ENCODE data around the gene SRSF4.
"Not testable (repeated sequence)": the region's sequence is repeated elsewhere in the genome, so short reads cannot be mapped to it uniquely, and the experiment has no call there.

SRSF4 gene

DNA sequence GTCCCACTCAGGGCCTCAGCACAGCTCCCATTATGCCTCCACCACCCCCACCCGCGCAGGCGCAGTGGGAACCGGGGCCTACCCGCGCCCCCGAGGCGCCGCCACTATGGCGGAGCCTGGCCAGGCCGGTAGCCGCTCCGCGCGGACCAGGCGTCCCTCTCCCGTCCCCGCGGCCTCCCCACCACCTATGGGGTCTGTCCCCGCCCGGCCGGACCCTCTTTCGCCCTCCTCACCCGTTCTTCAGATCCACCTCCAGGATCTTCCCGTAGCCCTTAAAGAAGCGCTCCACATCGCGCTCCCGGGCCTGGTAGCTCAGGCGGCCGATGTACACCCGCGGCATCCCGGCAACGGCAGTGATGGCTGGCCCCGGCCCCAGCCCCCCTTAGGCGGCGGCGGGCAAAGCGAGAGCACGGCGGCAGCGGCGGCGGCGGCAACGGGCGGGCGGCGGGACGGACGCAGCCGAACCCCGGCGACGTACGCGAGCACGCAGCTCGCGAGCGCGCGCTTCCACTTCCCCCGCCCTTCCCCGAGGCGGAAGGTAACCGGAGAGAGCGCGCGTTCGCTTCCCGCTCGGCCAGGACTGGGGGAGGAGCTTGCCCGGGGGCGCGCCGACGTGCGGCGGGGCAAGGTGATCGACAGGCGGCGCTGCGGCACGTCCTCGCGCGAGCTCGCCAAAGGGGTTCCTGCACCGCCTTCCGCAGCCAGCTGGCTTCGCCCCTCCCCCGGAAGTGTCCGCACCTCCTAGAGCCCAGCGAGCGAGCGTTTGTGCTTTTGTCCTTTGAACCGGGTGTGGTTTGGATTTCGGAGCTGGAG is at the start of gene SRSF4:
Gene SRSF4 (minus strand): TSS at position 488 of the 813 bp plus-strand sequence. CDS start 148 bp downstream, at position 340.
- Histone ChIP-seq H3K36me3 (ENCODE audit: insufficient read depth, low read length) (peaks cover 6% of the 10 kb centered on the region; the same call in 1 of the 2 replicates), H3K9ac (ENCODE audit: low read depth, low read length) (peak within 1 kb of the TSS; percentile 75), H3K4me1 (ENCODE audit: insufficient read depth, low read length) (peaks cover 24% of the 10 kb centered on the region), H3K9me3 (ENCODE audit: control insufficient read depth, insufficient read depth, low read length) (no peaks in the 10 kb centered on the region)

- Histone ChIP-seq H3K9me3 (ENCODE audit: control insufficient read depth, insufficient read depth, low read length) (no peaks in the 10 kb centered on the region), H3K36me3 (ENCODE audit: insufficient read depth, low read length) (no peaks in the 10 kb centered on the region), H3K9ac (ENCODE audit: low read depth, low read length) (peak within 1 kb of the TSS; percentile 100), H3K4me1 (ENCODE audit: insufficient read depth, low read length) (peaks cover 5% of the 10 kb centered on the region; the same call in 1 of the 2 replicates)
Observed at GRCh38 chr1:29230553-29231378, 49.1 kb upstream of the SRSF4 start, which contains the start of gene MECR. Gene MECR, minus strand, starts transcription at chr1:29230934. Its CDS starts 28 bp downstream, at chr1:29230906.

- peaks cover 5% of the 10 kb centered on the region; the same call in 1 of the 2 replicates for H3K4me1 ChIP-seq (ENCODE audit: insufficient read depth, low read length)
- H3K9me3 ChIP-seq (ENCODE audit: control insufficient read depth, insufficient read depth, low read length), result no peaks in the 10 kb centered on the region
- H3K9ac ChIP-seq (ENCODE audit: low read depth, low read length), result peak overlapping the region; percentile 100
- H3K36me3 ChIP-seq (ENCODE audit: insufficient read depth, low read length), result no peaks in the 10 kb centered on the region
Observed at GRCh38 chr1:29230204-29230552, 48.5 kb upstream of the SRSF4 start.

- Histone ChIP-seq H3K9me3 (ENCODE audit: control insufficient read depth, insufficient read depth, low read length) (no peaks in the 10 kb centered on the region), H3K4me1 (ENCODE audit: insufficient read depth, low read length) (peaks cover 5% of the 10 kb centered on the region; the same call in 1 of the 2 replicates), H3K36me3 (ENCODE audit: insufficient read depth, low read length) (peaks cover 3% of the 10 kb centered on the region; the same call in 1 of the 2 replicates), H3K9ac (ENCODE audit: low read depth, low read length) (no peak overlapping the region)
Observed at GRCh38 chr1:29227511-29227910, 45.8 kb upstream of the SRSF4 start.

- Histone ChIP-seq H3K9ac (ENCODE audit: low read depth, low read length) (no peak overlapping the region), H3K36me3 (ENCODE audit: insufficient read depth, low read length) (peaks cover 3% of the 10 kb centered on the region; the same call in 1 of the 2 replicates), H3K4me1 (ENCODE audit: insufficient read depth, low read length) (peaks cover 9% of the 10 kb centered on the region), H3K9me3 (ENCODE audit: control insufficient read depth, insufficient read depth, low read length) (no peaks in the 10 kb centered on the region)
Observed at GRCh38 chr1:29225361-29225760, 43.7 kb upstream of the SRSF4 start.

- Histone ChIP-seq H3K36me3 (ENCODE audit: insufficient read depth, low read length) (peaks cover 3% of the 10 kb centered on the region; the same call in 1 of the 2 replicates), H3K9me3 (ENCODE audit: control insufficient read depth, insufficient read depth, low read length) (no peaks in the 10 kb centered on the region), H3K9ac (ENCODE audit: low read depth, low read length) (no peak overlapping the region), H3K4me1 (ENCODE audit: insufficient read depth, low read length) (peaks cover 9% of the 10 kb centered on the region)
Observed at GRCh38 chr1:29224356-29224837, 42.7 kb upstream of the SRSF4 start.

DNA sequence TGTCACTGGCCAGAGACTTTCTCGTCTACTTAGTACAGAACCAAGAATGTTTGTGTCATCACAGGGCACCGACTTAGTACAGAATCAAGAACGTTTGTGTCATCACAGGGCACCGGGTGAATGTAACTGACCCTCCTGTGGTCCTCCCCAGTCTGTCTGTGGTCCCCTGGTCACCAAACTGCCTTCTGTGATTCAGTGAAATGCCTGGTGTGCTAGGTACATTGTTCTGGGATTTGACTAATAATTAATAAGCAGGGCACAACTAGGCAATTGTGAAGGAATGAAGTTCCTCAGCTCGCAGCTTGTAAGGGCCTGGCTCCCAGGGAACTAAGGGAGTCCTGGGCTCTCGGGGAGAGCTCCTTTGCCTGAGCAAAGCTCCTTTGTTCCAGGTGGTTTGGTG is 41.8 kb upstream of the SRSF4 start:
- Histone ChIP-seq H3K9me3 (ENCODE audit: control insufficient read depth, insufficient read depth, low read length) (no peaks in the 10 kb centered on the region), H3K36me3 (ENCODE audit: insufficient read depth, low read length) (peaks cover 3% of the 10 kb centered on the region; the same call in 1 of the 2 replicates), H3K9ac (ENCODE audit: low read depth, low read length) (no peak overlapping the region), H3K4me1 (ENCODE audit: insufficient read depth, low read length) (peaks cover 9% of the 10 kb centered on the region)

DNA sequence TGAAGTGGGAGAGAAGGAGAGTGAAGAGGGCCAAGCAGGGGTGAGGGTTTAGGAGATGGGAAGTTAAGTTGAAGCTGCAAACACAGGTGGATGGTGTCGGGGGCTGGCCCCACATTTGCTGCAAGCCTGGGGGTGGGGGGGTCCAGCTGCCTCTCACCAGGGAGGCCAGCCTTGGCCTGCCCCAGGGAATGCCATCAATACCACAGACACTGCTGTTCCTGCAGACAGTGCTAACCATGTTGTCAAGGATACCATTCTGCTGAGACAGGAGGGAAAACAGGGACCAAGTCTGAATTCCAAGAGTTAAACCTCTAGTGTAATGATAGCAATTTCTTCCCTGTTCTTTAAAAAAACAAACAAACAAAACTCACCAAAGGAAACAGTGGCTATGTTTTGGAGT is 41.0 kb upstream of the SRSF4 start:
- H3K36me3 ChIP-seq (ENCODE audit: insufficient read depth, low read length), result peaks cover 3% of the 10 kb centered on the region; the same call in 1 of the 2 replicates
- H3K4me1 ChIP-seq (ENCODE audit: insufficient read depth, low read length), result peaks cover 7% of the 10 kb centered on the region
- no peak overlapping the region for H3K9ac ChIP-seq (ENCODE audit: low read depth, low read length)
- H3K9me3 ChIP-seq (ENCODE audit: control insufficient read depth, insufficient read depth, low read length), result no peaks in the 10 kb centered on the region

GRCh38 chr1:29222260-29222659 is 40.6 kb upstream of the SRSF4 start:
- H3K4me1 ChIP-seq (ENCODE audit: insufficient read depth, low read length); H3K9me3 ChIP-seq (ENCODE audit: control insufficient read depth, insufficient read depth, low read length); H3K9ac ChIP-seq (ENCODE audit: low read depth, low read length); H3K36me3 ChIP-seq (ENCODE audit: insufficient read depth, low read length): not testable (repeated sequence)

DNA sequence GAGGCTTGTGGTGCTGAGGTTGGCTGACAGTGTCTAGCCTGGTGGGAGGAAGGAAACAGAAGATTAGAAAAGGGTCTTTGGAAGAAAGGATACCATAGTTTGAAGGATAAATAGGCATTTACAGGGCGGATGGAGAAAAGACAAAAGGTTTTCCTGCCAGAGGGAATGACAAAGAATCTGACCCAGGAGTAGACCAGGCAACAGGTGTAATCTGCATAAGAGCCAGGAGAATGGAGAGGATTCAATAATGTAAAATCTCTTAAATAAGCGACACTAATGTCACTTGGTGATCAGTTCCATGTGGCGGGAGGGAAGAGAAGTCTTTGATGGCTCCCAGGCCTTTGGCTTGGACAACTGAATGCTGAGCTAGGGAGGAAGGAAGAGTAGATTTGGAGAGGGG is 39.6 kb upstream of the SRSF4 start:
- peaks cover 6% of the 10 kb centered on the region for H3K36me3 ChIP-seq (ENCODE audit: insufficient read depth, low read length)

GRCh38 chr1:29218223-29218622 is 36.5 kb upstream of the SRSF4 start:
- Histone ChIP-seq H3K4me1 (ENCODE audit: insufficient read depth, low read length) (peaks cover 4% of the 10 kb centered on the region; the same call in 1 of the 2 replicates), H3K36me3 (ENCODE audit: insufficient read depth, low read length) (peaks cover 9% of the 10 kb centered on the region; the same call in 1 of the 2 replicates), H3K9me3 (ENCODE audit: control insufficient read depth, insufficient read depth, low read length) (no peaks in the 10 kb centered on the region), H3K9ac (ENCODE audit: low read depth, low read length) (no peak overlapping the region)

More for the DNA sequence above, 39.6 kb upstream of the SRSF4 start:
- Histone ChIP-seq H3K9ac (ENCODE audit: low read depth, low read length) (no peak overlapping the region), H3K9me3 (ENCODE audit: control insufficient read depth, insufficient read depth, low read length) (no peaks in the 10 kb centered on the region), H3K4me1 (ENCODE audit: insufficient read depth, low read length) (peaks cover 4% of the 10 kb centered on the region; the same call in 1 of the 2 replicates)

GRCh38 chr1:29217633-29218032 is 35.9 kb upstream of the SRSF4 start:
- H3K4me1 ChIP-seq (ENCODE audit: insufficient read depth, low read length), result peaks cover 4% of the 10 kb centered on the region; the same call in 1 of the 2 replicates
- H3K9me3 ChIP-seq (ENCODE audit: control insufficient read depth, insufficient read depth, low read length), result no peaks in the 10 kb centered on the region
- H3K9ac ChIP-seq (ENCODE audit: low read depth, low read length), result no peak overlapping the region
- peaks cover 13% of the 10 kb centered on the region; the same call in 1 of the 2 replicates for H3K36me3 ChIP-seq (ENCODE audit: insufficient read depth, low read length)

DNA sequence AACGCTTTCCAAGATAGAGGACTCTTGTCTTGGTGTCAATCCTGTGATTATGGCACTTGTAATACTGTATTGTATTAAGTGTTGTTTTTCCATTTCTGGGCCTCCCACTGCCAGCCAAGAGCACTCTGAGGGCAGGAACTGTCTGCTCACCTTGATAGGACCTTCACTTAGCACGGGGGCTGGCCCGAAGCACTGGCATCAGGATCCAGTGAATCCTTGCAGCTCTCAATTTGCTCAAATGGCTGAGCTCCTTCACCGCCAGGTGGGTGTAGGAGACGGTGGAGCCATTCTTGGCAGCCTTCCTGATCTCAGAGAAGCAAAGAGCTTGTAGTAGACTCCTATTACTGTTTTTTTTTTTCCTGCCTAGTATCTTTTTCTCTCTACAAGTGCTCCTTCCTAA is 31.4 kb upstream of the SRSF4 start:
- peaks cover 19% of the 10 kb centered on the region for H3K36me3 ChIP-seq (ENCODE audit: insufficient read depth, low read length)
- no peaks in the 10 kb centered on the region for H3K9me3 ChIP-seq (ENCODE audit: control insufficient read depth, insufficient read depth, low read length)
- H3K4me1 ChIP-seq (ENCODE audit: insufficient read depth, low read length), result peaks cover 8% of the 10 kb centered on the region; the same call in 1 of the 2 replicates
- no peak overlapping the region for H3K9ac ChIP-seq (ENCODE audit: low read depth, low read length)

Data from ES-I3 (cell line).